Astrocyte of the cerebellum (primary cell): ENCODE measurements around the gene CDC42BPB.

ENCODE experiments used
- DNase-seq: peaks from one replicate; pipeline ENCODE4 v3.0.0-alpha.2; 2011; ENCODE audit warnings: low read depth
- H3K4me3 ChIP-seq: 2 replicates; pipeline ENCODE4 v1.5.1; 2011; ENCODE audit warnings: mild to moderate bottlenecking, low read depth, low read length, moderate library complexity
- CTCF ChIP-seq: IDR thresholded peaks from 2 replicates; pipeline ENCODE4 v1.5.1; 2012; ENCODE audit warnings: low read length, low read depth, moderate library complexity, mild to moderate bottlenecking; ENCODE audit errors: missing control alignments
- in situ Hi-C: cut with HindIII; loops from 2 replicates; pipeline ENCODE4 v1.10.0; 2017; ENCODE audit warnings: low sequenced_read_pairs

Gene CDC42BPB

GRCh38 chr14:103001651-103002396 lies 55.5 kb downstream of the CDC42BPB start:
- in situ Hi-C loops, result no loop called here

GRCh38 chr14:103001226-103001625 lies 56.1 kb downstream of the CDC42BPB start:
- no peak for TF ChIP-seq CTCF
- H3K4me3 ChIP-seq, result no peak overlapping the region
- in situ Hi-C loops, result no loop called here
- DNase-seq, result no peak

More at GRCh38 chr14:103001651-103002396, 55.5 kb downstream of the CDC42BPB start:
- TF ChIP-seq CTCF, result no peak
- DNase-seq, result no peak
- no peak overlapping the region for H3K4me3 ChIP-seq

- TF ChIP-seq CTCF, result no peak
- DNase-seq, result no peak
- no peak overlapping the region for H3K4me3 ChIP-seq
- in situ Hi-C loops, result no loop called here
These were observed 56.9 kb downstream of the CDC42BPB start for GRCh38 chr14:103000291-103000921.

- no peak for DNase-seq
- H3K4me3 ChIP-seq, result no peak overlapping the region
- TF ChIP-seq CTCF, result no peak
- in situ Hi-C loops, result no loop called here
These were observed 58.0 kb downstream of the CDC42BPB start for GRCh38 chr14:102999227-102999895.

GRCh38 chr14:102998393-102998792 lies 59.0 kb downstream of the CDC42BPB start:
- no peak for DNase-seq
- H3K4me3 ChIP-seq, result no peak overlapping the region
- no peak for TF ChIP-seq CTCF
- in situ Hi-C loops, result no loop called here

- no peak overlapping the region for H3K4me3 ChIP-seq
- in situ Hi-C loops, result no loop called here
- no peak for DNase-seq
- no peak for TF ChIP-seq CTCF
These were observed 60.4 kb downstream of the CDC42BPB start for GRCh38 chr14:102996941-102997340.
